H1 (cell line): Measurements from ENCODE around the gene SEMA5B. TPM values are rescaled to one million over a fixed set of nuclear protein-coding genes. Genes with fewer than 3 reads are reported as not detected.

Experiments
- CTCF ChIA-PET: fragments of 300-600 bp; sonication (Branson Sonifier 250); formaldehyde crosslinking; loops from one replicate; lab custom pipeline; 2021; ENCODE audit not compliant: partially characterized antibody; lab: Charles Lee
- POLR2A ChIA-PET: fragments of 300-600 bp; sonication (Branson Sonifier 250); formaldehyde crosslinking; loops from one replicate; lab custom pipeline; 2021; ENCODE audit warnings: inconsistent platforms; ENCODE audit not compliant: partially characterized antibody; lab: Charles Lee
- DNase-seq, 2 experiments: peaks; one replicate each; pipeline versions ENCODE4 v3.0.0 to v3.0.0-alpha.2; 2010 to 2022; ENCODE audit warnings: low spot score in 2 of 2, low read depth in 1 of 2, mixed read lengths in 1 of 2
- FAIRE-seq: peaks from 2 replicates; lab custom pipeline; 2011; peaks lifted over from hg19 to GRCh38; lab: Jason Lieb, UNC
- H2AFZ ChIP-seq: 2 replicates; pipeline ENCODE4 v1.8.1; 2012; ENCODE audit warnings: low read length, inconsistent platforms
- H2AK5ac ChIP-seq: 2 replicates; pipeline ENCODE4 v1.6.1; 2013; ENCODE audit warnings: low read depth, low read length
- H2BK120ac ChIP-seq: replicated peaks from 2 replicates; pipeline ENCODE3; 2013; ENCODE audit warnings: low read depth, low read length, inconsistent platforms
- H2BK12ac ChIP-seq: 2 replicates; pipeline ENCODE4 v1.6.1; 2013; ENCODE audit warnings: low read depth, low read length
- H2BK15ac ChIP-seq: 2 replicates; pipeline ENCODE4 v1.6.1; 2013; ENCODE audit warnings: low read length
- H2BK20ac ChIP-seq: 2 replicates; pipeline ENCODE4 v1.6.1; 2013; ENCODE audit warnings: low read length
- H2BK5ac ChIP-seq: 2 replicates; pipeline ENCODE4 v1.6.1; 2013; ENCODE audit warnings: low read depth, low read length
- H3K14ac ChIP-seq: 2 replicates; pipeline ENCODE4 v1.6.1; 2013; ENCODE audit warnings: inconsistent platforms; ENCODE audit not compliant: insufficient read length
- H3K18ac ChIP-seq: 2 replicates; pipeline ENCODE4 v1.6.1; 2013; ENCODE audit warnings: low read length; ENCODE audit errors: extremely low read depth
- H3K23ac ChIP-seq: 2 replicates; pipeline ENCODE4 v1.6.1; 2013; ENCODE audit warnings: inconsistent platforms; ENCODE audit not compliant: insufficient read length
- H3K23me2 ChIP-seq: 2 replicates; pipeline ENCODE4 v1.6.1; 2013; ENCODE audit warnings: low read depth, low read length
- H3K27ac ChIP-seq: 2 replicates; pipeline ENCODE4 v1.6.1; 2011; ENCODE audit warnings: low read depth, low read length, inconsistent platforms
- H3K27me3 ChIP-seq, 4 experiments: replicated peaks in 1 of 4; 1 replicate in 1 of 4; 2 replicates in 3 of 4; pipeline versions ENCODE4 v1.6.1 to v1.8.1; 2011 to 2013; ENCODE audit warnings: low read length in 3 of 4, mild to moderate bottlenecking in 3 of 4, inconsistent platforms in 2 of 4, mixed read lengths in 2 of 4, moderate library complexity in 1 of 4; ENCODE audit not compliant: control insufficient read depth in 3 of 4, insufficient read depth in 3 of 4; ENCODE audit errors: extremely low read depth in 1 of 4
- H3K36me3 ChIP-seq, 4 experiments: 2 replicates each; pipeline versions ENCODE4 v1.6.1 to v1.8.1; 2011 to 2013; ENCODE audit warnings: mild to moderate bottlenecking in 4 of 4, low read length in 3 of 4, moderate library complexity in 2 of 4, control low read depth in 1 of 4, inconsistent platforms in 1 of 4; ENCODE audit not compliant: insufficient read depth in 4 of 4, control insufficient read depth in 2 of 4
- H3K4ac ChIP-seq: replicated peaks from 2 replicates; pipeline ENCODE3; 2013; ENCODE audit warnings: low read length, low read depth, mixed read lengths, inconsistent platforms; ENCODE audit not compliant: insufficient read length
- H3K4me1 ChIP-seq, 4 experiments: replicated peaks in 1 of 4; 1 replicate in 1 of 4; 2 replicates in 3 of 4; pipeline versions ENCODE4 v1.6.1 to v1.8.1; 2011 to 2013; ENCODE audit warnings: low read length in 3 of 4, inconsistent platforms in 2 of 4, mixed read lengths in 1 of 4; ENCODE audit not compliant: insufficient read depth in 4 of 4, control insufficient read depth in 3 of 4
- H3K4me2 ChIP-seq, 2 experiments: 2 replicates each; pipeline versions ENCODE4 v1.6.1 to v1.8.1; 2011 to 2013; ENCODE audit warnings: low read depth in 2 of 2, low read length in 2 of 2, control low read depth in 1 of 2, inconsistent platforms in 1 of 2, mild to moderate bottlenecking in 1 of 2; ENCODE audit not compliant: insufficient read depth in 1 of 2
- H3K4me3 ChIP-seq, 4 experiments: fragments of 200-600, 300-600 bp in 1 of 4; sonication (generic), shearing (Covaris generic), sonication (Bioruptor Twin) in 1 of 4; 2 replicates each; pipeline versions ENCODE4 v1.5.1 to v1.8.1; 2011 to 2016; ENCODE audit warnings: low read length in 4 of 4, low read depth in 3 of 4, control low read depth in 2 of 4, inconsistent platforms in 2 of 4, mild to moderate bottlenecking in 2 of 4, mixed read lengths in 1 of 4, moderate library complexity in 1 of 4; ENCODE audit not compliant: insufficient read depth in 2 of 4; ENCODE audit errors: extremely low read depth in 1 of 4
- H3K56ac ChIP-seq: replicated peaks from 2 replicates; pipeline ENCODE3; 2013; ENCODE audit warnings: low read depth, mild to moderate bottlenecking, mixed read lengths, low read length, inconsistent platforms; ENCODE audit not compliant: insufficient read length
- H3K79me1 ChIP-seq: 2 replicates; pipeline ENCODE4 v1.6.1; 2013; ENCODE audit warnings: low read depth, low read length, control low read depth
- H3K79me2 ChIP-seq, 2 experiments: 2 replicates each; pipeline versions ENCODE4 v1.6.1 to v1.8.1; 2012 to 2013; ENCODE audit warnings: low read length in 2 of 2, mild to moderate bottlenecking in 2 of 2, inconsistent platforms in 1 of 2; ENCODE audit not compliant: insufficient read depth in 2 of 2, control insufficient read depth in 1 of 2
- H3K9ac ChIP-seq, 4 experiments: replicated peaks in 1 of 4; 1 replicate in 1 of 4; 2 replicates in 3 of 4; pipeline versions ENCODE4 v1.6.1 to v1.8.1; 2011 to 2013; ENCODE audit warnings: low read depth in 3 of 4, low read length in 3 of 4, control low read depth in 2 of 4, mild to moderate bottlenecking in 2 of 4, moderate library complexity in 2 of 4, inconsistent platforms in 1 of 4; ENCODE audit errors: extremely low read depth in 1 of 4
- H3K9me3 ChIP-seq, 2 experiments: 2 replicates each; pipeline versions ENCODE4 v1.6.1 to v1.8.1; 2012 to 2013; ENCODE audit warnings: mild to moderate bottlenecking in 2 of 2, moderate library complexity in 2 of 2, control low read depth in 1 of 2, inconsistent platforms in 1 of 2, low read depth in 1 of 2, low read length in 1 of 2, mixed read lengths in 1 of 2; ENCODE audit not compliant: insufficient read depth in 2 of 2
- H4K20me1 ChIP-seq, 2 experiments: replicated peaks in 1 of 2; 2 replicates each; pipeline versions ENCODE3 to v1.8.1; 2011 to 2013; ENCODE audit warnings: inconsistent platforms in 2 of 2, low read length in 2 of 2, mild to moderate bottlenecking in 1 of 2; ENCODE audit not compliant: insufficient read depth in 2 of 2, control insufficient read depth in 1 of 2
- H4K5ac ChIP-seq: 2 replicates; pipeline ENCODE4 v1.6.1; 2013; ENCODE audit warnings: low read length, low read depth, mixed read lengths, inconsistent platforms; ENCODE audit not compliant: insufficient read length
- H4K8ac ChIP-seq: 2 replicates; pipeline ENCODE4 v1.8.0; 2013; ENCODE audit warnings: mild to moderate bottlenecking, moderate library complexity, low read length, inconsistent platforms; ENCODE audit not compliant: insufficient read depth; ENCODE audit errors: extremely low read depth
- H4K91ac ChIP-seq: replicated peaks from 2 replicates; pipeline ENCODE3; 2013; ENCODE audit warnings: low read length, mixed read lengths, inconsistent platforms; ENCODE audit not compliant: insufficient read length
- GABPA ChIP-seq: IDR thresholded peaks from 2 replicates; pipeline ENCODE4 v1.6.1; 2011; ENCODE audit warnings: mild to moderate bottlenecking, low read length, moderate library complexity, borderline replicate concordance; ENCODE audit not compliant: insufficient read depth
- HDAC2 ChIP-seq, 2 experiments: fragments of 300-600 bp in 1 of 2; sonication (generic) in 1 of 2; IDR thresholded peaks; 2 replicates each; pipeline ENCODE4 v1.6.1; 2011 to 2012; ENCODE audit warnings: low read depth in 2 of 2, low read length in 2 of 2, mild to moderate bottlenecking in 2 of 2, moderate library complexity in 2 of 2, borderline replicate concordance in 1 of 2, inconsistent platforms in 1 of 2
- KDM4A ChIP-seq: IDR thresholded peaks from one replicate; pipeline ENCODE4 v1.7.1; 2012; ENCODE audit warnings: low read depth, mild to moderate bottlenecking, moderate library complexity, low read length, inconsistent platforms; ENCODE audit not compliant: severe bottlenecking
- PHF8 ChIP-seq: fragments of 200-600 bp; sonication (generic); conservative IDR thresholded peaks from 2 replicates; pipeline ENCODE4 v1.7.1; 2012; ENCODE audit warnings: low read depth, mild to moderate bottlenecking, inconsistent platforms, low read length, moderate library complexity
- SAP30 ChIP-seq: fragments of 300-600 bp; sonication (generic); IDR thresholded peaks from 2 replicates; pipeline ENCODE4 v1.7.1; 2012; ENCODE audit warnings: low read length, moderate library complexity, mild to moderate bottlenecking, inconsistent platforms; ENCODE audit not compliant: insufficient read depth, insufficient replicate concordance
- SRF ChIP-seq: IDR thresholded peaks from 2 replicates; pipeline ENCODE4 v1.6.1; 2011; ENCODE audit warnings: mild to moderate bottlenecking, low read depth, low read length, moderate library complexity
- TAF1 ChIP-seq: IDR thresholded peaks from 2 replicates; pipeline ENCODE4 v1.6.1; 2011; ENCODE audit warnings: mild to moderate bottlenecking, low read depth, low read length
- TAF7 ChIP-seq: optimal IDR thresholded peaks from 2 replicates; pipeline ENCODE3; 2011; ENCODE audit warnings: low read depth, mild to moderate bottlenecking, inconsistent platforms, low read length, moderate library complexity, borderline replicate concordance
- whole genome bisulfite sequencing, 2 experiments: shearing (Covaris generic) in 1 of 2; methylation state at CpG; one replicate each; pipeline versions ENCODE4 v1.1.6 to v1.1.7; 2013 to 2015; ENCODE audit warnings: low lambda C conversion rate in 2 of 2, mixed read lengths in 2 of 2, inconsistent platforms in 1 of 2, low coverage in 1 of 2, missing lambda C conversion rate in 1 of 2; ENCODE audit not compliant: insufficient replicate concordance in 2 of 2, insufficient coverage in 1 of 2, insufficient read length in 1 of 2; ENCODE audit errors: extremely low coverage in 1 of 2, missing lambda C conversion rate in 1 of 2; 5-methylcytosine and 5-hydroxymethylcytosine counted together
- polyA plus RNA-seq, 7 experiments: library from polyadenylated mRNA; depleted of rRNA in 3 of 7; stranded (reverse) in 5 of 7; unstranded in 2 of 7; fragments of >200 nt in 5 of 7; fragments of 200-250 nt in 2 of 7; gene quantifications; 1 replicate in 5 of 7; 2 replicates in 1 of 7; 4 replicates in 1 of 7; pipeline versions ENCODE4 v1.2.1 to v1.2.3, GENCODE V29; 2011 to 2013; ENCODE audit warnings: missing spikeins in 2 of 7, mixed read lengths in 2 of 7
- total RNA-seq: library from RNA; stranded (reverse); fragmentation: NEBNext Ultra II Directional; extraction: Animal tissue kit (Norgen Biotek cat#: 25700); gene quantifications from 2 replicates; pipeline ENCODE4 v1.2.1, GENCODE V29; 2021
- TF ChIP-seq, protein P1 (sequence below): IDR thresholded peaks from 2 replicates; pipeline ENCODE4 v1.6.1; 2011; ENCODE audit warnings: low read depth, mild to moderate bottlenecking, low read length; ENCODE audit not compliant: insufficient read depth

Gene SEMA5B
- total and polyA plus RNA-seq, 2 of the 8 experiments (the other 6 are each of a cell fraction or from before 2014, with no cell fraction given), result 13.1 to 22.4 TPM

DNA sequence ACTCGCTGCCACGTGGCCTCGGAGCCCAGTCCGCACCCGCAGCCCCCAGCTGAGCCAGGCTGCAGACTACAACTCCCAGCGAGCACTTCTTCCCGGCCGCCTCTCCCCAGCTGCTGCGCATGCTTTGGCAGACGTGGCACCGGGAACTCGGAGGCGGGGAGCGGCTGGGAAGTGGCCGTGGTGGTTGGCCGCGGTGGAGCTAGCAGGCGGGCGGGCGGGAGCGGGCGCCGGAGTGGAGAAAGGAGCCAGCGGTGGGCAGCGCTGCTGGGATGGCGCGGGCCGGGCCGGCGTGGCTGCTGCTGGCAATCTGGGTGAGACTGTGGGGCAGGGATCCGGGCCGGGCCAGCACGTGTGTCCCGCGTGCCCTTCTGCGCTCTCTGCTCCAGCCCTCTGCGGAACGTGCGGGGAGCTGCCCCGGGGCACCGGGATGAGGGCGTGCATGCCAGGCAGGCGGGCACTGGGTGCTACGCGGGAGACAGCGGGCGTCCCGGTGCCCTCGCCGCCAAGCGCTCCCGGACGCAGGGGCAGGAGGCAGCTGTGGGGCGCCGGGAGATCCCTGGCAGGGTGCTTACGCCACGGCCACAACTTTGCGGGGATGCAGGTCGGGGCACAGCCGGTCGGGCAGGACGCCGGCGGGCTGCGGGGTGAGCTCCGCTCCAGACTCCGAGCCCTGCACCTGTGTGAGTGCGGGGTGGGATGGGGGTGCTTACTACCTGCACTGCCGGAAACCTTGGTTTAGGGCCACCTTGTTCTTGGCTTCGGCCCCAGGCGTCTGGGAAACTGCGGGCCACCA is 39.5 kb upstream of the SEMA5B start, which contains the start of gene PDIA5:
PDIA5 (plus strand) TSS at position 130 of the 793 bp plus-strand sequence; CDS start at position 270, 140 bp downstream.
- H3K79me2 ChIP-seq, result peaks cover 6 to 44% of the 10 kb centered on the region in 2 experiments
- POLR2A ChIA-PET, result interaction anchor here (0.7 to 1.7 kb wide), 7 partner anchors 9 to 258 kb away, joined by 3 to 6 read pairs (median 3); no protein-coding TSS in a partner anchor
- TF ChIP-seq SAP30, result peak; percentile 40
- TF ChIP-seq TAF7, result no peak
- TF ChIP-seq TAF1, result peak; percentile 60; the same call in 1 of the 2 replicates
- peak; percentile 95 for TF ChIP-seq KDM4A
- TF ChIP-seq GABPA, result 0 out of 2 replicates have a peak, but pooled peaks have one; percentile 8
- TF ChIP-seq PHF8, result peak; percentile 72
- TF ChIP-seq HDAC2 (IDR thresholded peaks at IDR 0.05; ENCODE audit: borderline replicate concordance in 1 of 2, low read depth in 2 of 2, low read length in 2 of 2), result peak in 1 of 2 experiments; percentile 75; a peak in 1 of 4 replicates
- no peak for TF ChIP-seq SRF
- TF ChIP-seq, protein P1, sequence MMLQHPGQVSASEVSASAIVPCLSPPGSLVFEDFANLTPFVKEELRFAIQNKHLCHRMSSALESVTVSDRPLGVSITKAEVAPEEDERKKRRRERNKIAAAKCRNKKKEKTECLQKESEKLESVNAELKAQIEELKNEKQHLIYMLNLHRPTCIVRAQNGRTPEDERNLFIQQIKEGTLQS, result 0 out of 2 replicates have a peak, but pooled peaks have one; percentile 9

More for the DNA sequence above, 39.5 kb upstream of the SEMA5B start, which contains the start of gene PDIA5:
- Histone ChIP-seq H2BK120ac (no peak within 1 kb of the TSS), H3K36me3 (no peaks in the 10 kb centered on the region), H2AK5ac (no peak within 1 kb of the TSS), H3K14ac (no peak within 1 kb of the TSS), H3K79me1 (peaks cover 17% of the 10 kb centered on the region), H2BK5ac (peak within 1 kb of the TSS; percentile 63; the same call in 1 of the 2 replicates), H4K20me1 (peaks cover 6 to 11% of the 10 kb centered on the region in 2 experiments), H3K9ac (peak within 1 kb of the TSS; percentile 47 to 64 (median 52); a peak in 6 of 7 replicates), H2BK12ac (peak within 1 kb of the TSS; percentile 50; the same call in 1 of the 2 replicates), H3K27ac (no peak within 1 kb of the TSS), H3K23ac (no peak within 1 kb of the TSS), H4K8ac (peak within 1 kb of the TSS; percentile 76), H3K4me2 (peak within 1 kb of the TSS; percentile 97 to 100), H2BK15ac (no peak within 1 kb of the TSS; the same call in 1 of the 2 replicates), H2BK20ac (no peak within 1 kb of the TSS), H4K91ac (peak within 1 kb of the TSS; percentile 35), H3K23me2 (peaks cover 20% of the 10 kb centered on the region), H3K4me3 (peak within 1 kb of the TSS; percentile 61 to 86 (median 67)), H2AFZ (peak within 1 kb of the TSS; percentile 52; the same call in 1 of the 2 replicates), H3K56ac (peak within 1 kb of the TSS; percentile 9), H4K5ac (no peak within 1 kb of the TSS), H3K4me1 (peaks cover 7 to 16% (median 11%) of the 10 kb centered on the region in 4 experiments), H3K9me3 (no peaks in the 10 kb centered on the region; a peak in 1 of 4 replicates), H3K18ac (peak within 1 kb of the TSS; percentile 66), H3K4ac (no peak within 1 kb of the TSS), H3K27me3 (peaks cover 0 to 13% (median 8%) of the 10 kb centered on the region in 4 experiments; a peak in 5 of 7 replicates)
- 2% methylated on average over 40 of the region's 72 CpGs; no CpG with 5 or more reads in 1 of the 2 experiments for whole genome bisulfite sequencing, 2 experiments
- no peak for FAIRE-seq
- CTCF ChIA-PET, result interaction anchor here (0.8 to 2.3 kb wide), 9 partner anchors 19 to 131 kb away, joined by 3 to 5 read pairs (median 3); no protein-coding TSS in a partner anchor
- peak; percentile 69 to 91 for DNase-seq
